Measurements from ENCODE around the gene AP2A2.

DNA sequence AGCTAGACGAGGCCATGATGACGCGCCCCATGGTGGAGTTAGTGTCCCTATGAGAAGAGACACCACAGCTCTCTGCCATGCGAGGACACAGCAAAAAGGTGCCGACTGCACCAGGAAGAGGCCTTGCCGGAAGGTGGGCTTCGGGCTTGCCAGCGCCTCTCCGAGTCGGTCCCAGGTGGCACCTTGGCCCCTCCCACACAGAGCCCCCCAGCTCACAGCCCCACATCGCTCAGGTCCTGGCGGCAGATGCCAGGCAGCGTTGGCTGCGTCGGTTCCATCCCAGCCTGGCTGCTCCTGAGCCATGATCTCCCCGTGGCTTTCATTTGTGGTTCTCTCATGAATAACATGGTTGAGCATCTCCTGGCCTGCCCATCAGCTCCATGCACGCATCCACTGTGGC is 39.1 kb upstream of the AP2A2 start:
- TF ChIP-seq EZH2 (IDR thresholded peaks at IDR 0.05; ENCODE audit: borderline replicate concordance, insufficient read depth, low read depth, low read length, poor library complexity, severe bottlenecking) = no peak
- TF ChIP-seq, protein P1, sequence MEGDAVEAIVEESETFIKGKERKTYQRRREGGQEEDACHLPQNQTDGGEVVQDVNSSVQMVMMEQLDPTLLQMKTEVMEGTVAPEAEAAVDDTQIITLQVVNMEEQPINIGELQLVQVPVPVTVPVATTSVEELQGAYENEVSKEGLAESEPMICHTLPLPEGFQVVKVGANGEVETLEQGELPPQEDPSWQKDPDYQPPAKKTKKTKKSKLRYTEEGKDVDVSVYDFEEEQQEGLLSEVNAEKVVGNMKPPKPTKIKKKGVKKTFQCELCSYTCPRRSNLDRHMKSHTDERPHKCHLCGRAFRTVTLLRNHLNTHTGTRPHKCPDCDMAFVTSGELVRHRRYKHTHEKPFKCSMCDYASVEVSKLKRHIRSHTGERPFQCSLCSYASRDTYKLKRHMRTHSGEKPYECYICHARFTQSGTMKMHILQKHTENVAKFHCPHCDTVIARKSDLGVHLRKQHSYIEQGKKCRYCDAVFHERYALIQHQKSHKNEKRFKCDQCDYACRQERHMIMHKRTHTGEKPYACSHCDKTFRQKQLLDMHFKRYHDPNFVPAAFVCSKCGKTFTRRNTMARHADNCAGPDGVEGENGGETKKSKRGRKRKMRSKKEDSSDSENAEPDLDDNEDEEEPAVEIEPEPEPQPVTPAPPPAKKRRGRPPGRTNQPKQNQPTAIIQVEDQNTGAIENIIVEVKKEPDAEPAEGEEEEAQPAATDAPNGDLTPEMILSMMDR (IDR thresholded peaks at IDR 0.05) = no peak

All from B cell (primary cell).